Right lobe of liver (tissue), 4 donors: Measurements from ENCODE around the gene RNF141.

ENCODE experiments used
- CTCF ChIP-seq, 4 donors: fragments of 200-600 bp in 3 of 4; fragments of 450-650 bp in 1 of 4; IDR thresholded peaks; one replicate each; pipeline versions ENCODE4 v1.5.1 to v1.8.0; 2016 to 2022; ENCODE audit warnings: antibody characterized with exemption in 4 of 4, mild to moderate bottlenecking in 2 of 4
- POLR2A ChIP-seq: fragments of 450-650 bp; IDR thresholded peaks from one replicate; pipeline ENCODE4 v1.6.1; 2017; ENCODE audit warnings: antibody characterized with exemption, mild to moderate bottlenecking
- donor health status: DM: no; HTN: no; CAD: no.
- donor health status: DM: no; HTN: no; CAD: no.
- donor health status: DM: no; HTN: yes; CAD: no.

DNA sequence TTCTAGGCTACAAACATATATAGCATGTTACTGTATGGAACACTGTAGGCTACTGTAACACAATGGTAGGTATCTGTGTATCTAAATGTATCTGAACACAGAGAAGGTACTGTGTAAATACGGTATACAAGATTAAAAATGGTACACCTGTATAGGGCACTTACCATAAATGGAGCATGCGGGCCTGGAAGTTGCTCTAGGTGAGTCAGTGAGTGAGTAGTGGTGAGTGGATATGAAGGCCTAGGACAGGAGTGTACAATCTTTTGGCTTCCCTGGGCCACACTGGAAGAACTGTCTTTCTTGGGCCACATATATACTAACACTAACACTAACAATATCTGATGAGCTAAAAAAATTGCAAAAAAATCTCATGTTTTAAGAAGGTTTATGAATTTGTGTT is 21.4 kb downstream of the RNF141 start:
- TF ChIP-seq CTCF (IDR thresholded peaks at IDR 0.05), result no peak
- TF ChIP-seq POLR2A, result no peak
